HG03045 (cell line): ENCODE results near the gene WSCD2.

Source experiments
- ATAC-seq: cut with Tn5 transposase; IDR thresholded peaks from one replicate; pipeline ENCODE4 v1.9.1; 2021; ENCODE audit warnings: mild to moderate bottlenecking, moderate library complexity; ENCODE audit not compliant: unreplicated experiment

WSCD2 gene

GRCh38 chr12:108107293-108107692 is 21.8 kb upstream of the WSCD2 start:
- no peak for ATAC-seq

- no peak for ATAC-seq
Measured at GRCh38 chr12:108109504-108109903, 19.6 kb upstream of the WSCD2 start.

- ATAC-seq: no peak
Measured at GRCh38 chr12:108109954-108110353, 19.1 kb upstream of the WSCD2 start.

- ATAC-seq: no peak
Measured at GRCh38 chr12:108110844-108111243, 18.2 kb upstream of the WSCD2 start.

- ATAC-seq: no peak
Measured at GRCh38 chr12:108112832-108113556, 16.1 kb upstream of the WSCD2 start.

- no peak for ATAC-seq
Measured at GRCh38 chr12:108115123-108116121, 13.7 kb upstream of the WSCD2 start.

- no peak for ATAC-seq
Measured at GRCh38 chr12:108116254-108116653, 12.8 kb upstream of the WSCD2 start.

- ATAC-seq: no peak
Measured at GRCh38 chr12:108116699-108117098, 12.4 kb upstream of the WSCD2 start.

- ATAC-seq: no peak
Measured at GRCh38 chr12:108117163-108117849, 11.8 kb upstream of the WSCD2 start.

- no peak for ATAC-seq
Measured at GRCh38 chr12:108117902-108118301, 11.2 kb upstream of the WSCD2 start.

- no peak for ATAC-seq
Measured at GRCh38 chr12:108119126-108119973, 9.7 kb upstream of the WSCD2 start.

- ATAC-seq: no peak
Measured at GRCh38 chr12:108119974-108120862, 8.9 kb upstream of the WSCD2 start.

- ATAC-seq: no peak
Measured at GRCh38 chr12:108120863-108121165, 8.3 kb upstream of the WSCD2 start.

- ATAC-seq: no peak
Measured at GRCh38 chr12:108121320-108121719, 7.8 kb upstream of the WSCD2 start.

GRCh38 chr12:108121728-108122471 is 7.2 kb upstream of the WSCD2 start:
- no peak for ATAC-seq

- ATAC-seq: no peak
Measured at GRCh38 chr12:108122644-108123043, 6.4 kb upstream of the WSCD2 start.

- no peak for ATAC-seq
Measured at GRCh38 chr12:108123402-108123801, 5.7 kb upstream of the WSCD2 start.

- no peak for ATAC-seq
Measured at GRCh38 chr12:108125073-108125472, 4.0 kb upstream of the WSCD2 start.

- ATAC-seq: no peak
Measured at GRCh38 chr12:108126212-108126611, 2.9 kb upstream of the WSCD2 start.
